NCI-H2107 (cell line): ENCODE data around the gene CTDSPL2.
"Not testable (repeated sequence)": the region's sequence is repeated elsewhere in the genome, so short reads cannot be mapped to it uniquely, and the experiment has no call there.

Experiments
- DNase-seq: peaks from one replicate; lab custom pipeline; 2025; lab: John Stamatoyannopoulos, UW

Gene CTDSPL2

GRCh38 chr15:44426975-44427755 is at the start of gene CTDSPL2:
Gene CTDSPL2 (plus strand): TSS chr15:44427629. CDS start chr15:44459015, 31,386 bp downstream.
- peak; percentile 95 for DNase-seq

GRCh38 chr15:44381236-44381635 is 46.2 kb upstream of the CTDSPL2 start:
- no peak for DNase-seq

- no peak for DNase-seq
These were observed 42.0 kb upstream of the CTDSPL2 start for GRCh38 chr15:44385344-44385942.

GRCh38 chr15:44394062-44394461 is 33.4 kb upstream of the CTDSPL2 start:
- no peak for DNase-seq

- no peak for DNase-seq
These were observed 32.9 kb upstream of the CTDSPL2 start for GRCh38 chr15:44394562-44394961.

GRCh38 chr15:44397869-44398268 is 29.6 kb upstream of the CTDSPL2 start:
- DNase-seq, result no peak

- DNase-seq, result no peak
These were observed 13.4 kb upstream of the CTDSPL2 start for GRCh38 chr15:44414001-44414400.

GRCh38 chr15:44427756-44428724 is 611 bp downstream of the CTDSPL2 start:
- peak; percentile 16 for DNase-seq

GRCh38 chr15:44435893-44436667 is 8.7 kb downstream of the CTDSPL2 start:
- DNase-seq, result no peak

- no peak for DNase-seq
These were observed 11.0 kb downstream of the CTDSPL2 start for GRCh38 chr15:44438402-44438801.

GRCh38 chr15:44441095-44441501 is 13.7 kb downstream of the CTDSPL2 start:
- DNase-seq, result no peak

GRCh38 chr15:44443515-44443914 is 16.1 kb downstream of the CTDSPL2 start:
- DNase-seq, result no peak

GRCh38 chr15:44447772-44448376 is 20.4 kb downstream of the CTDSPL2 start:
- DNase-seq, result no peak

GRCh38 chr15:44450172-44450571 is 22.7 kb downstream of the CTDSPL2 start:
- DNase-seq, result no peak

- DNase-seq, result not testable (repeated sequence)
These were observed 26.3 kb downstream of the CTDSPL2 start for GRCh38 chr15:44453578-44454283.

GRCh38 chr15:44458429-44458828 is 31.0 kb downstream of the CTDSPL2 start:
- no peak for DNase-seq

GRCh38 chr15:44468709-44469385 is 41.4 kb downstream of the CTDSPL2 start:
- no peak for DNase-seq

- DNase-seq, result no peak
These were observed 44.5 kb downstream of the CTDSPL2 start for GRCh38 chr15:44471885-44472455.

- DNase-seq, result no peak
These were observed 51.9 kb downstream of the CTDSPL2 start for GRCh38 chr15:44479343-44479742.

GRCh38 chr15:44482090-44482489 is 54.7 kb downstream of the CTDSPL2 start:
- no peak for DNase-seq
